ENCODE results near the gene FEM1B. TPM values are rescaled to one million over a fixed set of nuclear protein-coding genes. Genes with fewer than 3 reads are reported as not detected.

The FEM1B gene
- total RNA-seq, 1 experiment from 2014 or later: 47.3 TPM

GRCh38 chr15:68305420-68305871 is 27.9 kb downstream of the FEM1B start:
- no peak overlapping the region for H3K27ac ChIP-seq (ENCODE audit: low read depth, low read length, poor library complexity, severe bottlenecking)
- H3K4me3 ChIP-seq (ENCODE audit: low read depth, low read length, poor library complexity, severe bottlenecking): no peak overlapping the region
- intact Hi-C loops (cut with micrococcal nuclease; ENCODE audit: unreplicated experiment): loop anchor here (5.0 to 10.0 kb wide), 4 partner anchors 247 to 619 kb away; no protein-coding TSS in a partner anchor
- H3K4me1 ChIP-seq (ENCODE audit: insufficient read depth, low read length, poor library complexity, severe bottlenecking): no peaks in the 10 kb centered on the region
- no peaks in the 10 kb centered on the region for H3K9me3 ChIP-seq (ENCODE audit: low read depth, low read length, poor library complexity, severe bottlenecking)
- H3K27me3 ChIP-seq (replicated peaks; ENCODE audit: insufficient read depth, low read depth, low read length, poor library complexity): no peaks in the 10 kb centered on the region
- BruUV-seq (replicated peaks): no TSS peak
- no peak for TF ChIP-seq CTCF (conservative IDR thresholded peaks at IDR 0.05; ENCODE audit: low read depth, low read length)
- no peak for TF ChIP-seq EZH2 (IDR thresholded peaks at IDR 0.05; ENCODE audit: borderline replicate concordance, low read depth, low read length, poor library complexity, severe bottlenecking)
- no peaks in the 10 kb centered on the region for H3K36me3 ChIP-seq (ENCODE audit: insufficient read depth, low read length, poor library complexity, severe bottlenecking)
- ChIA-PET POLR2A (ENCODE audit: low non-redundant PET) (no interaction called here), CTCF (interaction anchor here (1.6 kb wide), 1 partner anchor 53 kb away, joined by 30 read pairs; no protein-coding TSS in a partner anchor)
- DNase-seq (ENCODE audit: low spot score): no peak

GRCh38 chr15:68307131-68307928 is 29.8 kb downstream of the FEM1B start:
- ChIA-PET CTCF (interaction anchor here (0.5 to 1.6 kb wide), 12 partner anchors 8 to 618 kb away, joined by 3 to 30 read pairs (median 4); no protein-coding TSS in a partner anchor), POLR2A (ENCODE audit: low non-redundant PET) (no interaction called here)
- no TSS peak for BruUV-seq (replicated peaks)
- Histone ChIP-seq H3K9me3 (ENCODE audit: low read depth, low read length, poor library complexity, severe bottlenecking) (no peaks in the 10 kb centered on the region), H3K27ac (ENCODE audit: low read depth, low read length, poor library complexity, severe bottlenecking) (no peak overlapping the region), H3K36me3 (ENCODE audit: insufficient read depth, low read length, poor library complexity, severe bottlenecking) (no peaks in the 10 kb centered on the region), H3K4me1 (ENCODE audit: insufficient read depth, low read length, poor library complexity, severe bottlenecking) (no peaks in the 10 kb centered on the region), H3K4me3 (ENCODE audit: low read depth, low read length, poor library complexity, severe bottlenecking) (no peak overlapping the region), H3K27me3 (replicated peaks; ENCODE audit: insufficient read depth, low read depth, low read length, poor library complexity) (no peaks in the 10 kb centered on the region)
- TF ChIP-seq CTCF (conservative IDR thresholded peaks at IDR 0.05; ENCODE audit: low read depth, low read length) (no peak), EZH2 (IDR thresholded peaks at IDR 0.05; ENCODE audit: borderline replicate concordance, low read depth, low read length, poor library complexity, severe bottlenecking) (no peak)
- intact Hi-C loops (cut with micrococcal nuclease; ENCODE audit: unreplicated experiment): loop anchor here (2.0 to 10.0 kb wide), 5 partner anchors 55 to 617 kb away; no protein-coding TSS in a partner anchor
- DNase-seq (ENCODE audit: low spot score): no peak

- BruUV-seq (replicated peaks): no TSS peak
- no peak for DNase-seq (ENCODE audit: low spot score)
- no peak overlapping the region for H3K4me3 ChIP-seq (ENCODE audit: low read depth, low read length, poor library complexity, severe bottlenecking)
- H3K4me1 ChIP-seq (ENCODE audit: insufficient read depth, low read length, poor library complexity, severe bottlenecking): no peaks in the 10 kb centered on the region
- no peak overlapping the region for H3K27ac ChIP-seq (ENCODE audit: low read depth, low read length, poor library complexity, severe bottlenecking)
- H3K36me3 ChIP-seq (ENCODE audit: insufficient read depth, low read length, poor library complexity, severe bottlenecking): no peaks in the 10 kb centered on the region
- no peak for TF ChIP-seq EZH2 (IDR thresholded peaks at IDR 0.05; ENCODE audit: borderline replicate concordance, low read depth, low read length, poor library complexity, severe bottlenecking)
- TF ChIP-seq CTCF (conservative IDR thresholded peaks at IDR 0.05; ENCODE audit: low read depth, low read length): no peak
- ChIA-PET POLR2A (ENCODE audit: low non-redundant PET) (no interaction called here), CTCF (no interaction called here)
- H3K9me3 ChIP-seq (ENCODE audit: low read depth, low read length, poor library complexity, severe bottlenecking): no peaks in the 10 kb centered on the region
- intact Hi-C loops (cut with micrococcal nuclease; ENCODE audit: unreplicated experiment): loop anchor here (5.0 to 10.0 kb wide), 4 partner anchors 243 to 616 kb away; no protein-coding TSS in a partner anchor
- no peaks in the 10 kb centered on the region for H3K27me3 ChIP-seq (replicated peaks; ENCODE audit: insufficient read depth, low read depth, low read length, poor library complexity)
Observed at GRCh38 chr15:68309024-68309423, 31.5 kb downstream of the FEM1B start.

Data from A673 (cell line).